Mesenchymal stem cell (in vitro differentiated cells and primary cell): Measurements from ENCODE around the gene ZDHHC12.
"Not testable (repeated sequence)": the region's sequence is repeated elsewhere in the genome, so short reads cannot be mapped to it uniquely, and the experiment has no call there.

Source experiments
- DNase-seq: peaks from one replicate; pipeline ENCODE4 v3.0.0-alpha.2; 2013
- H2AFZ ChIP-seq: one replicate; pipeline ENCODE4 v1.6.1; 2013; ENCODE audit warnings: low read depth, mild to moderate bottlenecking, control low read depth, inconsistent platforms, low read length, moderate library complexity
- H2AK5ac ChIP-seq: 2 replicates; pipeline ENCODE4 v1.6.1; 2013; ENCODE audit warnings: low read length, moderate library complexity, mild to moderate bottlenecking, inconsistent platforms; ENCODE audit not compliant: severe bottlenecking
- H2BK120ac ChIP-seq: one replicate; pipeline ENCODE4 v1.6.1; 2013; ENCODE audit warnings: low read depth, mild to moderate bottlenecking, inconsistent platforms, low read length, moderate library complexity
- H2BK12ac ChIP-seq, 2 experiments: one replicate each; pipeline ENCODE4 v1.6.1; 2013; ENCODE audit warnings: inconsistent platforms in 2 of 2, low read length in 2 of 2, mild to moderate bottlenecking in 2 of 2, moderate library complexity in 2 of 2, control low read depth in 1 of 2
- H2BK15ac ChIP-seq: one replicate; pipeline ENCODE4 v1.6.1; 2013; ENCODE audit warnings: mild to moderate bottlenecking, low read depth, inconsistent platforms; ENCODE audit not compliant: poor library complexity, severe bottlenecking
- H2BK5ac ChIP-seq: 2 replicates; pipeline ENCODE4 v1.6.1; 2013; ENCODE audit warnings: low read depth, mild to moderate bottlenecking, low read length, control low read depth, inconsistent platforms; ENCODE audit not compliant: poor library complexity, severe bottlenecking
- H3K14ac ChIP-seq, 2 experiments: one replicate each; pipeline ENCODE4 v1.6.1; 2013; ENCODE audit warnings: inconsistent platforms in 2 of 2, low read length in 2 of 2, control low read depth in 1 of 2, mild to moderate bottlenecking in 1 of 2, moderate library complexity in 1 of 2
- H3K18ac ChIP-seq, 2 experiments: one replicate each; pipeline ENCODE4 v1.6.1; 2013; ENCODE audit warnings: inconsistent platforms in 2 of 2, low read length in 2 of 2, control low read depth in 1 of 2, low read depth in 1 of 2, mild to moderate bottlenecking in 1 of 2
- H3K23ac ChIP-seq, 2 experiments: one replicate each; pipeline ENCODE4 v1.6.1; 2013; ENCODE audit warnings: inconsistent platforms in 2 of 2, low read length in 2 of 2, mild to moderate bottlenecking in 2 of 2, moderate library complexity in 2 of 2, control low read depth in 1 of 2
- H3K27ac ChIP-seq: 2 replicates; pipeline ENCODE4 v1.5.1; 2013; ENCODE audit warnings: mild to moderate bottlenecking, moderate library complexity, low read length, control low read depth, inconsistent platforms; ENCODE audit not compliant: poor library complexity, severe bottlenecking
- H3K27me3 ChIP-seq, 2 experiments: 2 replicates each; pipeline versions ENCODE4 v1.6.1 to v1.7.0; 2013; ENCODE audit warnings: low read length in 2 of 2, mild to moderate bottlenecking in 2 of 2, moderate library complexity in 2 of 2, control low read depth in 1 of 2, inconsistent platforms in 1 of 2; ENCODE audit not compliant: control insufficient read depth in 1 of 2, insufficient read depth in 1 of 2
- H3K36me3 ChIP-seq, 2 experiments: 2 replicates each; pipeline versions ENCODE4 v1.6.1 to v1.7.0; 2013; ENCODE audit warnings: low read length in 2 of 2, control low read depth in 1 of 2, inconsistent platforms in 1 of 2, low read depth in 1 of 2, mild to moderate bottlenecking in 1 of 2; ENCODE audit not compliant: insufficient read depth in 2 of 2, control insufficient read depth in 1 of 2
- H3K4ac ChIP-seq, 2 experiments: one replicate each; pipeline ENCODE4 v1.6.1; 2013; ENCODE audit warnings: inconsistent platforms in 2 of 2, low read length in 2 of 2, mild to moderate bottlenecking in 2 of 2, moderate library complexity in 2 of 2, control low read depth in 1 of 2, low read depth in 1 of 2
- H3K4me1 ChIP-seq: 2 replicates; pipeline ENCODE4 v1.6.1; 2013; ENCODE audit warnings: low read depth, low read length, control low read depth; ENCODE audit not compliant: control insufficient read depth, insufficient read depth
- H3K4me2 ChIP-seq: 2 replicates; pipeline ENCODE4 v1.6.1; 2013; ENCODE audit warnings: low read length, mild to moderate bottlenecking, inconsistent platforms; ENCODE audit not compliant: poor library complexity, severe bottlenecking
- H3K4me3 ChIP-seq, 2 experiments: 2 replicates each; pipeline versions ENCODE4 v1.5.1 to v1.7.0; 2013; ENCODE audit warnings: low read length in 2 of 2, mild to moderate bottlenecking in 2 of 2, control low read depth in 1 of 2, low read depth in 1 of 2; ENCODE audit not compliant: insufficient read depth in 1 of 2
- H3K79me1 ChIP-seq: replicated peaks from 2 replicates; pipeline ENCODE4 v1.6.1; 2013; ENCODE audit warnings: mild to moderate bottlenecking, control low read depth, low read length, inconsistent platforms; ENCODE audit not compliant: poor library complexity, severe bottlenecking
- H3K9ac ChIP-seq: 2 replicates; pipeline ENCODE4 v1.7.0; 2013; ENCODE audit warnings: mild to moderate bottlenecking, low read length, moderate library complexity
- H3K9me3 ChIP-seq: 2 replicates; pipeline ENCODE4 v1.7.0; 2013; ENCODE audit warnings: mild to moderate bottlenecking, low read length; ENCODE audit not compliant: control insufficient read depth
- H4K8ac ChIP-seq: one replicate; pipeline ENCODE4 v1.6.1; 2013; ENCODE audit warnings: inconsistent platforms, mild to moderate bottlenecking, low read length, moderate library complexity
- H4K91ac ChIP-seq: one replicate; pipeline ENCODE4 v1.6.1; 2013; ENCODE audit warnings: mild to moderate bottlenecking, low read length, inconsistent platforms
- WGBS: methylation state at CpG from one replicate; pipeline ENCODE4 v1.1.7; 2013; ENCODE audit warnings: mixed read lengths; 5-methylcytosine and 5-hydroxymethylcytosine counted together

Gene ZDHHC12

GRCh38 chr9:128693738-128694137 lies 30.2 kb downstream of the ZDHHC12 start:
- not testable (repeated sequence) for H3K27ac ChIP-seq, H2BK120ac ChIP-seq, H3K4me2 ChIP-seq, H3K4me3 ChIP-seq, H2BK15ac ChIP-seq, H2AK5ac ChIP-seq, H3K9me3 ChIP-seq, H2BK12ac ChIP-seq, H3K14ac ChIP-seq, H3K18ac ChIP-seq, H3K79me1 ChIP-seq, H3K4ac ChIP-seq, H2BK5ac ChIP-seq, H3K4me1 ChIP-seq, H4K91ac ChIP-seq, DNase-seq, H4K8ac ChIP-seq, H3K23ac ChIP-seq, H3K27me3 ChIP-seq, H3K9ac ChIP-seq, H2AFZ ChIP-seq
- WGBS, result 95% methylated on average over 3 of the region's 3 CpGs
- peaks cover 7 to 56% of the 10 kb centered on the region in 2 experiments for H3K36me3 ChIP-seq

GRCh38 chr9:128690684-128691034 lies 33.3 kb downstream of the ZDHHC12 start:
- Histone ChIP-seq H3K23ac (peak overlapping the region in 1 of 2 experiments; percentile 9), H3K4me1 (peaks cover 13% of the 10 kb centered on the region), H3K9me3 (no peaks in the 10 kb centered on the region), H2BK5ac (no peak overlapping the region), H4K8ac (no peak overlapping the region), H2BK120ac (no peak overlapping the region), H3K9ac (peak overlapping the region; percentile 90), H4K91ac (no peak overlapping the region), H3K79me1 (peaks cover 8% of the 10 kb centered on the region), H2BK12ac (no peak overlapping the region), H3K18ac (peak overlapping the region in 1 of 2 experiments; percentile 78), H2BK15ac (no peak overlapping the region), H3K27ac (peak overlapping the region; percentile 27), H2AFZ (no peak overlapping the region), H3K4me3 (peak overlapping the region; percentile 90 to 91), H2AK5ac (no peak overlapping the region), H3K14ac (peak overlapping the region in 1 of 2 experiments; percentile 97), H3K36me3 (peaks cover 4 to 37% of the 10 kb centered on the region in 2 experiments), H3K4ac (no peak overlapping the region), H3K27me3 (no peaks in the 10 kb centered on the region), H3K4me2 (peak overlapping the region; percentile 95)
- DNase-seq, result no peak
- 21% methylated on average over 5 of the region's 5 CpGs for WGBS

GRCh38 chr9:128689820-128690683 lies 33.9 kb downstream of the ZDHHC12 start:
- H3K9ac ChIP-seq, result peak overlapping the region; percentile 90
- peak overlapping the region; percentile 95 for H3K4me2 ChIP-seq
- under 1% methylated on average over 55 of the region's 83 CpGs for WGBS
- H3K9me3 ChIP-seq, result no peaks in the 10 kb centered on the region
- peak; percentile 63 for DNase-seq
- peaks cover 8% of the 10 kb centered on the region for H3K79me1 ChIP-seq
- H4K91ac ChIP-seq, result peak overlapping the region; percentile 59
- H4K8ac ChIP-seq, result no peak overlapping the region
- peak overlapping the region; percentile 90 to 91 for H3K4me3 ChIP-seq
- no peak overlapping the region for H2BK12ac ChIP-seq
- peak overlapping the region; percentile 76 for H2BK5ac ChIP-seq
- no peaks in the 10 kb centered on the region for H3K27me3 ChIP-seq
- H3K14ac ChIP-seq, result peak overlapping the region in 1 of 2 experiments; percentile 97
- peak overlapping the region in 1 of 2 experiments; percentile 9 for H3K23ac ChIP-seq
- peak overlapping the region; percentile 27 for H3K27ac ChIP-seq
- H2AFZ ChIP-seq, result no peak overlapping the region
- no peak overlapping the region for H2BK15ac ChIP-seq
- peak overlapping the region; percentile 74 for H2BK120ac ChIP-seq
- peaks cover 17% of the 10 kb centered on the region for H3K4me1 ChIP-seq
- H3K18ac ChIP-seq, result peak overlapping the region; percentile 77 to 78
- H3K36me3 ChIP-seq, result peaks cover 4 to 33% of the 10 kb centered on the region in 2 experiments
- H2AK5ac ChIP-seq, result peak overlapping the region; percentile 70
- peak overlapping the region in 1 of 2 experiments; percentile 96 for H3K4ac ChIP-seq

GRCh38 chr9:128689293-128689774 lies 34.6 kb downstream of the ZDHHC12 start:
- H4K91ac ChIP-seq, result peak overlapping the region; percentile 40
- H3K4me2 ChIP-seq, result no peak overlapping the region
- WGBS, result under 1% methylated on average over 27 of the region's 80 CpGs
- H2AK5ac ChIP-seq, result no peak overlapping the region
- H4K8ac ChIP-seq, result peak overlapping the region; percentile 64
- H3K4me3 ChIP-seq, result peak overlapping the region; percentile 55 to 90
- H3K9ac ChIP-seq, result peak overlapping the region; percentile 66
- peak overlapping the region; percentile 95 for H2BK15ac ChIP-seq
- H3K4ac ChIP-seq, result peak overlapping the region in 1 of 2 experiments; percentile 83
- H3K79me1 ChIP-seq, result peaks cover 8% of the 10 kb centered on the region
- DNase-seq, result peak; percentile 62
- peak overlapping the region; percentile 82 to 94 for H3K18ac ChIP-seq
- H3K23ac ChIP-seq, result no peak overlapping the region
- peak overlapping the region in 1 of 2 experiments; percentile 98 for H3K14ac ChIP-seq
- H2BK12ac ChIP-seq, result no peak overlapping the region
- H3K27ac ChIP-seq, result peak overlapping the region; percentile 74
- peaks cover 4 to 30% of the 10 kb centered on the region in 2 experiments for H3K36me3 ChIP-seq
- H3K4me1 ChIP-seq, result peaks cover 24% of the 10 kb centered on the region
- H3K27me3 ChIP-seq, result no peaks in the 10 kb centered on the region
- H2BK5ac ChIP-seq, result peak overlapping the region; percentile 94
- H2AFZ ChIP-seq, result no peak overlapping the region
- H3K9me3 ChIP-seq, result no peaks in the 10 kb centered on the region
- peak overlapping the region; percentile 74 for H2BK120ac ChIP-seq
